K562 (cell line): Measurements from ENCODE around the gene TTC39B. TPM values are rescaled to one million over a fixed set of nuclear protein-coding genes. Genes with fewer than 3 reads are reported as not detected.

Source experiments
- ATAC-seq: fragments of 200-7000 bp; cut with Tn5 transposase; 3 replicates; pipeline ENCODE4 v1.9.1; 2020; ENCODE audit warnings: moderate library complexity
- BruUV-seq: library from RNA; stranded (reverse); fragments of 400-500 nt; replicated peaks from 2 replicates; lab custom pipeline; 2021; lab: Mats Ljungman, UMichigan
- CTCF ChIA-PET: fragments of 300-600 bp; formaldehyde crosslinking; extraction: SDS; loops from one replicate; lab custom pipeline; 2021; ENCODE audit warnings: low intra/inter-chr PET ratio; lab: Yijun Ruan, JAX
- POLR2A ChIA-PET: fragments of 300-600, 350-650 bp; sonication (Branson Sonifier 250); formaldehyde crosslinking; extraction: SDS; loops from one replicate; lab custom pipeline; 2021; ENCODE audit warnings: antibody characterized with exemption, inconsistent platforms; lab: Yijun Ruan, JAX
- DNase-seq, 4 experiments: peaks; one replicate each; pipeline versions ENCODE4 v3.0.0 to v3.0.0-alpha.2; 2011 to 2018; ENCODE audit warnings: low spot score in 3 of 4, mixed read lengths in 3 of 4; ENCODE audit errors: extremely low read depth in 1 of 4
- FAIRE-seq: peaks from 2 replicates; lab custom pipeline; 2011; peaks lifted over from hg19 to GRCh38; lab: Jason Lieb, UNC
- H2AFZ ChIP-seq: 2 replicates; pipeline ENCODE4 v1.6.0; 2011; ENCODE audit warnings: low read depth, low read length, control low read depth, inconsistent platforms
- H3K27ac ChIP-seq: fragments of 200-600 bp; 3 replicates; pipeline ENCODE4 v1.8.0; 2011; ENCODE audit warnings: low read depth, mild to moderate bottlenecking, control low read depth, inconsistent platforms, low read length, moderate library complexity, mixed read lengths; ENCODE audit errors: extremely low read depth
- H3K27me3 ChIP-seq, 2 experiments: fragments of 300-600 bp in 1 of 2; 2 replicates in 1 of 2; 3 replicates in 1 of 2; pipeline versions ENCODE4 v1.6.0 to v1.8.0; 2011; ENCODE audit warnings: inconsistent platforms in 2 of 2, low read length in 2 of 2, mild to moderate bottlenecking in 1 of 2, mixed read lengths in 1 of 2, moderate library complexity in 1 of 2; ENCODE audit not compliant: control insufficient read depth in 2 of 2, insufficient read depth in 2 of 2
- H3K36me3 ChIP-seq: fragments of 300-600 bp; 3 replicates; pipeline ENCODE4 v1.8.0; 2011; ENCODE audit warnings: mild to moderate bottlenecking, low read length, inconsistent platforms; ENCODE audit not compliant: control insufficient read depth, insufficient read depth
- H3K4me1 ChIP-seq, 2 experiments: fragments of 200-600 bp in 1 of 2; replicated peaks in 1 of 2; 2 replicates in 1 of 2; 3 replicates in 1 of 2; pipeline versions ENCODE4 v1.5.1 to v1.8.0; 2011; ENCODE audit warnings: inconsistent platforms in 2 of 2, low read length in 2 of 2, mild to moderate bottlenecking in 1 of 2, mixed read lengths in 1 of 2, moderate library complexity in 1 of 2; ENCODE audit not compliant: control insufficient read depth in 2 of 2, insufficient read depth in 2 of 2
- H3K4me2 ChIP-seq: 2 replicates; pipeline ENCODE4 v1.6.1; 2011; ENCODE audit warnings: low read length, control low read depth, inconsistent platforms, mixed read lengths; ENCODE audit not compliant: insufficient read depth
- H3K4me3 ChIP-seq: fragments of 200-600 bp; sonication (generic), shearing (Covaris generic); 2 replicates; pipeline ENCODE4 v1.5.1; 2016; ENCODE audit warnings: control low read depth, inconsistent platforms
- H3K79me2 ChIP-seq: fragments of 200-600 bp; 3 replicates; pipeline ENCODE4 v1.8.0; 2011; ENCODE audit warnings: low read length, inconsistent platforms; ENCODE audit not compliant: control insufficient read depth, insufficient read depth
- H3K9ac ChIP-seq, 2 experiments: 2 replicates each; pipeline versions ENCODE4 v1.6.0 to v1.6.1; 2011; ENCODE audit warnings: low read depth in 2 of 2, low read length in 2 of 2, control low read depth in 1 of 2, inconsistent platforms in 1 of 2, mild to moderate bottlenecking in 1 of 2, mixed read lengths in 1 of 2; ENCODE audit not compliant: insufficient read depth in 1 of 2
- H3K9me1 ChIP-seq: one replicate; pipeline ENCODE4 v1.6.0; 2011; ENCODE audit warnings: inconsistent platforms, mild to moderate bottlenecking, low read length, moderate library complexity; ENCODE audit not compliant: control insufficient read depth, insufficient read depth
- H3K9me3 ChIP-seq: replicated peaks from 2 replicates; pipeline ENCODE4 v1.5.1; 2011; ENCODE audit warnings: low read depth, low read length, inconsistent platforms; ENCODE audit not compliant: control insufficient read depth, insufficient read depth
- H4K20me1 ChIP-seq: replicated peaks from 2 replicates; pipeline ENCODE4 v1.6.1; 2011; ENCODE audit warnings: low read length, inconsistent platforms, mixed read lengths; ENCODE audit not compliant: control insufficient read depth, insufficient read depth
- CEBPG ChIP-seq, 3 experiments: fragments of 200-800 bp in 1 of 3; sonication (Bioruptor generic) in 1 of 3; sonication (generic) in 1 of 3; formaldehyde crosslinking in 1 of 3; IDR thresholded peaks in 2 of 3; conservative IDR thresholded peaks in 1 of 3; 2 replicates each; pipeline versions ENCODE4 v1.6.1 to v1.8.0; 2016 to 2022; ENCODE audit warnings: missing compliant biosample characterization in 2 of 3, missing genetic modification characterization in 2 of 3, mild to moderate bottlenecking in 1 of 3, missing genetic modification reagents in 1 of 3
- ZC3H8 ChIP-seq: fragments of 450-650 bp; IDR thresholded peaks from 2 replicates; pipeline ENCODE4 v1.6.1; 2017
- ZNF197 ChIP-seq: fragments of 200-800 bp; sonication (Bioruptor generic); IDR thresholded peaks from 2 replicates; pipeline ENCODE4 v1.6.1; 2016; ENCODE audit warnings: low read depth, missing genetic modification characterization, missing compliant biosample characterization
- ZNF444 ChIP-seq: fragments of 250-450 bp; sonication (Bioruptor Pico); IDR thresholded peaks from 2 replicates; pipeline ENCODE4 v1.4.0; 2020; ENCODE audit warnings: mild to moderate bottlenecking, moderate library complexity
- WGBS: fragments of 100-300 bp; shearing (Covaris generic); methylation state at CpG from one replicate; pipeline ENCODE4 v1.1.6; 2016; ENCODE audit warnings: low coverage, mixed read lengths; ENCODE audit not compliant: insufficient coverage; ENCODE audit errors: missing lambda C conversion rate; 5-methylcytosine and 5-hydroxymethylcytosine counted together
- in situ Hi-C: fragments of 300-500 bp; cut with MboI; formaldehyde crosslinking; loops from 4 replicates; pipeline ENCODE4 v1.15.0; 2018; ENCODE audit warnings: inconsistent platforms, mixed read lengths
- intact Hi-C: fragments of 100-400 bp; cut with micrococcal nuclease; formaldehyde crosslinking; loops from 2 replicates; pipeline ENCODE4 v1.14.2; 2022
- polyA plus RNA-seq, 8 experiments: library from polyadenylated mRNA; depleted of rRNA in 4 of 8; stranded (reverse) in 5 of 8; unstranded in 3 of 8; fragments of >200 nt; fragmentation: Nextera tagmentation in 2 of 8; fragmentation: Illumina TruSeq in 1 of 8; extraction: Ambion mirVana in 2 of 8; extraction: Trizol in 1 of 8; gene quantifications; 2 replicates each; pipeline versions ENCODE4 v1.2.1 to v1.2.3, GENCODE V29; 2011 to 2014; ENCODE audit warnings: inconsistent platforms in 1 of 8, missing spikeins in 1 of 8
- total RNA-seq, 7 experiments: library from RNA; depleted of rRNA in 6 of 7; stranded (reverse); fragments of >200 nt in 6 of 7; fragmentation: Illumina TruSeq in 2 of 7; extraction: Trizol in 2 of 7; gene quantifications; 2 replicates each; pipeline versions ENCODE4 v1.2.1 to v1.2.3, GENCODE V29; 2011 to 2021; ENCODE audit warnings: low replicate concordance in 1 of 7
- TF ChIP-seq, protein P1 (sequence below): fragments of 200-600 bp; sonication (generic); IDR thresholded peaks from one replicate; pipeline ENCODE4 v1.6.1; 2012; ENCODE audit warnings: mild to moderate bottlenecking, low read depth, low read length, inconsistent platforms
- TF ChIP-seq, protein P2 (sequence below), 2 experiments: fragments of 450-650 bp; IDR thresholded peaks; 2 replicates each; pipeline ENCODE4 v1.6.1; 2016

TTC39B gene
- total and polyA plus RNA-seq, 9 of the 15 experiments (the other 6 are each of a cell fraction or from before 2014, with no cell fraction given) = 0.32 to 1.2 (median 0.95) TPM

DNA sequence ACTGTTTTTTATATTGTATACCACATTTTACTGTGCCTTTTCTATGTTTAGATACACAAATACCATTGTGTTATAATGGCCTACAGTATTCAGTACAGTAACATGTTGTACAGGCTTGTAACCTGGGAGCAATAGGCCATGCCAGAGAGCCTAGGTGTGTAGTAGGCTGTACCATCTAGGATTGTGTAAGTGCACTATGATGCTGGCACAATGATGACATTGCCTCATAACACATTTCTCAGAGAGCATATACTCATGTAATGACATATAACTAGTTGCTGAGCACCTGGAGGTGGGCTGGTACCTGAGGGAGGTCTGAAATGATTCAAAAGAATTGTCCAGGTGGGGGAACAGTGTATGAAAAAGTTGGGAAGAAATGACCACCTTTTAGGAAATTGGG, 13.9 kb downstream of the TTC39B start (continued):
- no peak for TF ChIP-seq CEBPG (CRISPR knock-in tag; IDR thresholded peaks at IDR 0.05)
- TF ChIP-seq CEBPG (tag; conservative IDR thresholded peaks at IDR 0.05 in 1 of 2, IDR thresholded peaks at IDR 0.05 in 1 of 2) = no peak
- TF ChIP-seq ZNF444 (CRISPR knock-in tag) = no peak
- no peak for TF ChIP-seq ZNF197 (CRISPR knock-in tag)

GRCh38 chr9:15289603-15290002, 17.4 kb downstream of the TTC39B start:
- CTCF ChIA-PET = no interaction called here
- POLR2A ChIA-PET = no interaction called here
- intact Hi-C loops = no loop called here
- no peak overlapping the region for H3K9ac ChIP-seq
- no TSS peak for BruUV-seq
- WGBS = 14% methylated on average over 4 of the region's 5 CpGs
- DNase-seq = no peak
- no peaks in the 10 kb centered on the region for H3K27me3 ChIP-seq
- TF ChIP-seq, protein P1, sequence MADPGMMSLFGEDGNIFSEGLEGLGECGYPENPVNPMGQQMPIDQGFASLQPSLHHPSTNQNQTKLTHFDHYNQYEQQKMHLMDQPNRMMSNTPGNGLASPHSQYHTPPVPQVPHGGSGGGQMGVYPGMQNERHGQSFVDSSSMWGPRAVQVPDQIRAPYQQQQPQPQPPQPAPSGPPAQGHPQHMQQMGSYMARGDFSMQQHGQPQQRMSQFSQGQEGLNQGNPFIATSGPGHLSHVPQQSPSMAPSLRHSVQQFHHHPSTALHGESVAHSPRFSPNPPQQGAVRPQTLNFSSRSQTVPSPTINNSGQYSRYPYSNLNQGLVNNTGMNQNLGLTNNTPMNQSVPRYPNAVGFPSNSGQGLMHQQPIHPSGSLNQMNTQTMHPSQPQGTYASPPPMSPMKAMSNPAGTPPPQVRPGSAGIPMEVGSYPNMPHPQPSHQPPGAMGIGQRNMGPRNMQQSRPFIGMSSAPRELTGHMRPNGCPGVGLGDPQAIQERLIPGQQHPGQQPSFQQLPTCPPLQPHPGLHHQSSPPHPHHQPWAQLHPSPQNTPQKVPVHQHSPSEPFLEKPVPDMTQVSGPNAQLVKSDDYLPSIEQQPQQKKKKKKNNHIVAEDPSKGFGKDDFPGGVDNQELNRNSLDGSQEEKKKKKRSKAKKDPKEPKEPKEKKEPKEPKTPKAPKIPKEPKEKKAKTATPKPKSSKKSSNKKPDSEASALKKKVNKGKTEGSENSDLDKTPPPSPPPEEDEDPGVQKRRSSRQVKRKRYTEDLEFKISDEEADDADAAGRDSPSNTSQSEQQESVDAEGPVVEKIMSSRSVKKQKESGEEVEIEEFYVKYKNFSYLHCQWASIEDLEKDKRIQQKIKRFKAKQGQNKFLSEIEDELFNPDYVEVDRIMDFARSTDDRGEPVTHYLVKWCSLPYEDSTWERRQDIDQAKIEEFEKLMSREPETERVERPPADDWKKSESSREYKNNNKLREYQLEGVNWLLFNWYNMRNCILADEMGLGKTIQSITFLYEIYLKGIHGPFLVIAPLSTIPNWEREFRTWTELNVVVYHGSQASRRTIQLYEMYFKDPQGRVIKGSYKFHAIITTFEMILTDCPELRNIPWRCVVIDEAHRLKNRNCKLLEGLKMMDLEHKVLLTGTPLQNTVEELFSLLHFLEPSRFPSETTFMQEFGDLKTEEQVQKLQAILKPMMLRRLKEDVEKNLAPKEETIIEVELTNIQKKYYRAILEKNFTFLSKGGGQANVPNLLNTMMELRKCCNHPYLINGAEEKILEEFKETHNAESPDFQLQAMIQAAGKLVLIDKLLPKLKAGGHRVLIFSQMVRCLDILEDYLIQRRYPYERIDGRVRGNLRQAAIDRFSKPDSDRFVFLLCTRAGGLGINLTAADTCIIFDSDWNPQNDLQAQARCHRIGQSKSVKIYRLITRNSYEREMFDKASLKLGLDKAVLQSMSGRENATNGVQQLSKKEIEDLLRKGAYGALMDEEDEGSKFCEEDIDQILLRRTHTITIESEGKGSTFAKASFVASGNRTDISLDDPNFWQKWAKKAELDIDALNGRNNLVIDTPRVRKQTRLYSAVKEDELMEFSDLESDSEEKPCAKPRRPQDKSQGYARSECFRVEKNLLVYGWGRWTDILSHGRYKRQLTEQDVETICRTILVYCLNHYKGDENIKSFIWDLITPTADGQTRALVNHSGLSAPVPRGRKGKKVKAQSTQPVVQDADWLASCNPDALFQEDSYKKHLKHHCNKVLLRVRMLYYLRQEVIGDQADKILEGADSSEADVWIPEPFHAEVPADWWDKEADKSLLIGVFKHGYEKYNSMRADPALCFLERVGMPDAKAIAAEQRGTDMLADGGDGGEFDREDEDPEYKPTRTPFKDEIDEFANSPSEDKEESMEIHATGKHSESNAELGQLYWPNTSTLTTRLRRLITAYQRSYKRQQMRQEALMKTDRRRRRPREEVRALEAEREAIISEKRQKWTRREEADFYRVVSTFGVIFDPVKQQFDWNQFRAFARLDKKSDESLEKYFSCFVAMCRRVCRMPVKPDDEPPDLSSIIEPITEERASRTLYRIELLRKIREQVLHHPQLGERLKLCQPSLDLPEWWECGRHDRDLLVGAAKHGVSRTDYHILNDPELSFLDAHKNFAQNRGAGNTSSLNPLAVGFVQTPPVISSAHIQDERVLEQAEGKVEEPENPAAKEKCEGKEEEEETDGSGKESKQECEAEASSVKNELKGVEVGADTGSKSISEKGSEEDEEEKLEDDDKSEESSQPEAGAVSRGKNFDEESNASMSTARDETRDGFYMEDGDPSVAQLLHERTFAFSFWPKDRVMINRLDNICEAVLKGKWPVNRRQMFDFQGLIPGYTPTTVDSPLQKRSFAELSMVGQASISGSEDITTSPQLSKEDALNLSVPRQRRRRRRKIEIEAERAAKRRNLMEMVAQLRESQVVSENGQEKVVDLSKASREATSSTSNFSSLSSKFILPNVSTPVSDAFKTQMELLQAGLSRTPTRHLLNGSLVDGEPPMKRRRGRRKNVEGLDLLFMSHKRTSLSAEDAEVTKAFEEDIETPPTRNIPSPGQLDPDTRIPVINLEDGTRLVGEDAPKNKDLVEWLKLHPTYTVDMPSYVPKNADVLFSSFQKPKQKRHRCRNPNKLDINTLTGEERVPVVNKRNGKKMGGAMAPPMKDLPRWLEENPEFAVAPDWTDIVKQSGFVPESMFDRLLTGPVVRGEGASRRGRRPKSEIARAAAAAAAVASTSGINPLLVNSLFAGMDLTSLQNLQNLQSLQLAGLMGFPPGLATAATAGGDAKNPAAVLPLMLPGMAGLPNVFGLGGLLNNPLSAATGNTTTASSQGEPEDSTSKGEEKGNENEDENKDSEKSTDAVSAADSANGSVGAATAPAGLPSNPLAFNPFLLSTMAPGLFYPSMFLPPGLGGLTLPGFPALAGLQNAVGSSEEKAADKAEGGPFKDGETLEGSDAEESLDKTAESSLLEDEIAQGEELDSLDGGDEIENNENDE = no peak
- TF ChIP-seq ZC3H8 = no peak
- TF ChIP-seq, protein P2, sequence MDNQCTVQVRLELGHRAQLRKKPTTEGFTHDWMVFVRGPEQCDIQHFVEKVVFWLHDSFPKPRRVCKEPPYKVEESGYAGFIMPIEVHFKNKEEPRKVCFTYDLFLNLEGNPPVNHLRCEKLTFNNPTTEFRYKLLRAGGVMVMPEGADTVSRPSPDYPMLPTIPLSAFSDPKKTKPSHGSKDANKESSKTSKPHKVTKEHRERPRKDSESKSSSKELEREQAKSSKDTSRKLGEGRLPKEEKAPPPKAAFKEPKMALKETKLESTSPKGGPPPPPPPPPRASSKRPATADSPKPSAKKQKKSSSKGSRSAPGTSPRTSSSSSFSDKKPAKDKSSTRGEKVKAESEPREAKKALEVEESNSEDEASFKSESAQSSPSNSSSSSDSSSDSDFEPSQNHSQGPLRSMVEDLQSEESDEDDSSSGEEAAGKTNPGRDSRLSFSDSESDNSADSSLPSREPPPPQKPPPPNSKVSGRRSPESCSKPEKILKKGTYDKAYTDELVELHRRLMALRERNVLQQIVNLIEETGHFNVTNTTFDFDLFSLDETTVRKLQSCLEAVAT (IDR thresholded peaks at IDR 0.05) = no peak
- TF ChIP-seq, all 486 proteins: peak for 0
- Histone ChIP-seq H3K9me3 (no peaks in the 10 kb centered on the region), H3K9me1 (no peaks in the 10 kb centered on the region), H4K20me1 (no peaks in the 10 kb centered on the region), H3K4me2 (no peak overlapping the region), H3K27ac (no peak overlapping the region), H3K4me3 (no peak overlapping the region), H3K4me1 (no peaks in the 10 kb centered on the region), H3K79me2 (no peaks in the 10 kb centered on the region), H2AFZ (no peak overlapping the region), H3K36me3 (no peaks in the 10 kb centered on the region)
- in situ Hi-C loops = no loop called here
- ATAC-seq (no peak), FAIRE-seq (no peak)
